ENCODE data around the gene RPS4Y2.

- no peak for TF ChIP-seq POLR2A (IDR thresholded peaks at IDR 0.05)
- no peak for TF ChIP-seq CTCF (IDR thresholded peaks at IDR 0.05)
Observed at GRCh38 chrY:20745060-20745459, 10.8 kb upstream of the RPS4Y2 start.

Measured in body of pancreas (tissue), 4 donors.